Measurements from ENCODE around the gene MYO5A.

- no peak for TF ChIP-seq CTCF (IDR thresholded peaks at IDR 0.05)
- no peak for TF ChIP-seq EZH2 (IDR thresholded peaks at IDR 0.05; ENCODE audit: borderline replicate concordance, insufficient read depth, low read depth, low read length, poor library complexity, severe bottlenecking)
These were observed 166.6 kb downstream of the MYO5A start for GRCh38 chr15:52361975-52362494.

Data from B cell (primary cell).